RWPE2 (cell line): ENCODE data around the gene OR6A2.
"Not testable (repeated sequence)": the region's sequence is repeated elsewhere in the genome, so short reads cannot be mapped to it uniquely, and the experiment has no call there.

Source experiments
- ATAC-seq: fragments of 200-7000 bp; cut with Tn5 transposase; 3 replicates; pipeline ENCODE4 v1.9.1; 2021; ENCODE audit warnings: low read depth
- DNase-seq: peaks from one replicate; pipeline ENCODE4 v3.0.0-alpha.2; 2020; ENCODE audit warnings: low spot score
- H3K27ac ChIP-seq: fragments of 450-650 bp; 2 replicates; pipeline ENCODE4 v1.5.1; 2017; ENCODE audit warnings: mild to moderate bottlenecking; ENCODE audit not compliant: poor library complexity, severe bottlenecking
- H3K27me3 ChIP-seq: fragments of 250-450 bp; sonication (Bioruptor Pico); 2 replicates; pipeline ENCODE4 v1.5.1; 2021; ENCODE audit warnings: mild to moderate bottlenecking, moderate library complexity; ENCODE audit not compliant: insufficient read depth, poor library complexity, severe bottlenecking
- H3K36me3 ChIP-seq: fragments of 250-450 bp; sonication (Bioruptor Pico); 2 replicates; pipeline ENCODE4 v1.5.1; 2020; ENCODE audit warnings: low read depth, mild to moderate bottlenecking, moderate library complexity
- H3K4me1 ChIP-seq: fragments of 250-450 bp; sonication (Bioruptor Pico); 2 replicates; pipeline ENCODE4 v1.5.1; 2021; ENCODE audit warnings: mild to moderate bottlenecking, moderate library complexity; ENCODE audit not compliant: insufficient read depth, poor library complexity, severe bottlenecking
- H3K4me3 ChIP-seq: fragments of 250-450 bp; sonication (Bioruptor Pico); 2 replicates; pipeline ENCODE4 v1.5.1; 2021; ENCODE audit warnings: mild to moderate bottlenecking, moderate library complexity; ENCODE audit not compliant: severe bottlenecking
- H3K9me3 ChIP-seq: fragments of 250-450 bp; sonication (Bioruptor Pico); 2 replicates; pipeline ENCODE4 v1.5.1; 2021; ENCODE audit warnings: mild to moderate bottlenecking, moderate library complexity; ENCODE audit not compliant: severe bottlenecking
- TF ChIP-seq, protein P1 (sequence below): fragments of 450-650 bp; IDR thresholded peaks from one replicate; pipeline ENCODE4 v1.5.1; 2017; ENCODE audit warnings: mild to moderate bottlenecking, moderate library complexity; ENCODE audit not compliant: poor library complexity, severe bottlenecking

OR6A2 gene

DNA sequence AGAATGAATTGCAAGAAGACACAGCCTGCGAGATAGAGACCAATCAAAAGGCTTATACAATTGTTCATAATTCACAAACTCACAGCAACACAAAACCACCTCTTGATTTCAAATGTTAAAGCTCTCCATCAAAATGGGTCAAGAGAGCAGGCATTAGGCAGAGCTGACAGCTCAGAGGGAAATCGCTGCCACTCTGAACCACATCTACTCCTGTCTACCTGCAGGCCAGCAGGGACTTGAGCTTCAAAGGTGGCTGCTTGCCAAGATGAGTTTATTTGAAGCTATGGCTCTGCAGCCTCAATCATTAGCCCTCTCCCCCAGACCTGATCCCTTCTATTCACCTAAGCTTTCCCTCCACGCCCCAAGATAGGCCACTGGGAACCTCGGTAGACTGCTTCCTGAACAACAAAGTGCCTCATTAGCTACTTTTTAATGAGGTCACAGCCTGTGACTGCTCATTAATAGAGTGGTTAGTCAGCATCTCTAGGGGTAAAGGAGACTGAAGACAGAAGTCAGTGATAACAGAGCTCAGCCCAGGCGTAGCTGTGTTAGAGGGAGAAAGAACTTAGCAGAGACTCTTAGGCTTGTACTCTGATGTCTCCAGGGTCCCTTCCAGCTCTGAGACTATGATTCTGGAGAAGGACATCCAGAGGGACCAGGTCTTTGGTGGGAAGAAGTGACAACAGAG is 24.8 kb upstream of the OR6A2 start:
- Histone ChIP-seq H3K36me3 (no peaks in the 10 kb centered on the region), H3K9me3 (no peaks in the 10 kb centered on the region), H3K27me3 (no peaks in the 10 kb centered on the region), H3K4me1 (no peaks in the 10 kb centered on the region), H3K4me3 (no peak overlapping the region), H3K27ac (no peak overlapping the region)
- ATAC-seq: peak; percentile 25; the same call in 1 of the 3 replicates
- TF ChIP-seq, protein P1, sequence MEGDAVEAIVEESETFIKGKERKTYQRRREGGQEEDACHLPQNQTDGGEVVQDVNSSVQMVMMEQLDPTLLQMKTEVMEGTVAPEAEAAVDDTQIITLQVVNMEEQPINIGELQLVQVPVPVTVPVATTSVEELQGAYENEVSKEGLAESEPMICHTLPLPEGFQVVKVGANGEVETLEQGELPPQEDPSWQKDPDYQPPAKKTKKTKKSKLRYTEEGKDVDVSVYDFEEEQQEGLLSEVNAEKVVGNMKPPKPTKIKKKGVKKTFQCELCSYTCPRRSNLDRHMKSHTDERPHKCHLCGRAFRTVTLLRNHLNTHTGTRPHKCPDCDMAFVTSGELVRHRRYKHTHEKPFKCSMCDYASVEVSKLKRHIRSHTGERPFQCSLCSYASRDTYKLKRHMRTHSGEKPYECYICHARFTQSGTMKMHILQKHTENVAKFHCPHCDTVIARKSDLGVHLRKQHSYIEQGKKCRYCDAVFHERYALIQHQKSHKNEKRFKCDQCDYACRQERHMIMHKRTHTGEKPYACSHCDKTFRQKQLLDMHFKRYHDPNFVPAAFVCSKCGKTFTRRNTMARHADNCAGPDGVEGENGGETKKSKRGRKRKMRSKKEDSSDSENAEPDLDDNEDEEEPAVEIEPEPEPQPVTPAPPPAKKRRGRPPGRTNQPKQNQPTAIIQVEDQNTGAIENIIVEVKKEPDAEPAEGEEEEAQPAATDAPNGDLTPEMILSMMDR: no peak
- no peak for DNase-seq

DNA sequence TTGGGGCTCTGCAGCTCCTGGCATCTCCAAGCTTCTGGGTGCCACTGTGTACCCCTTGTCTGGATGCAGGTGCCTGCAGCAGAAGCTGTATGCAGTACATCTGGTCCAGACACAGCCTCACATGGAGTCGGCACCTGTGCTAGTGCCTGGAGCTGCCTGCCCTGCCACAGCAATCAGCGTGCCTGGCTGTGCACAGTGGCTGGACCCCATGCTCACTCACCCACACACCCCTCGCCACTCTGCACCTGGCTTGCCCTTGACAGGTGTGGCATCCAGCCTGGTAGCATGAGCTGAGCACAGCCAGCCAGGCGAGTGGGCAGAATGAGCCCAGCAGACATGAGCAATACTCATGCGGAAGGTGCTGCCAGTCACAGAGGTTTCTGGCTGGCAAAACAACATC is 19.5 kb upstream of the OR6A2 start:
- DNase-seq: no peak
- Histone ChIP-seq H3K4me1 (no peaks in the 10 kb centered on the region), H3K27me3 (no peaks in the 10 kb centered on the region), H3K27ac (no peak overlapping the region), H3K4me3 (no peak overlapping the region), H3K36me3 (no peaks in the 10 kb centered on the region), H3K9me3 (no peaks in the 10 kb centered on the region)
- TF ChIP-seq, protein P1: no peak
- no peak for ATAC-seq

DNA sequence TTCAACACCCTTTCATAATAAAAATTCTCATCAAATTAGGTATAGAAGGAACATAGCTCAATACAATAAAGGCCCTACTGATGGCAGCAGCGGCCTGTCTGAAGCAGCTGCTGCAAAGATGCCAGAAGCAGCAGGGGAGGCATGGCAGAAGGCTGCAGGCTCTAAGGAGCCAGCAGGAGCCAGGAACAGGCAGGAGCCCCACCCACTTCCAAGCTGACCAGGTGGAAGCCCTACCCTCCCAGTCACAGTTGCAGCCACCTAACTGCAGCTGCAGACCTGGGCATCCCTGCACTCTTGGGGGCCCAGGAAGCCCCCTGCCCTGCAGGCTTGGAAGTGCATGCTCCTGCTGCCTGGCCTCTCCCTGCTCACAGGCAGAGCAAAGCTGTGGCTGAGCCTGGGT is 18.2 kb upstream of the OR6A2 start:
- no peak overlapping the region for H3K27ac ChIP-seq
- no peaks in the 10 kb centered on the region for H3K36me3 ChIP-seq
- H3K9me3 ChIP-seq: no peaks in the 10 kb centered on the region
- TF ChIP-seq, protein P1: no peak
- no peaks in the 10 kb centered on the region for H3K27me3 ChIP-seq
- no peak overlapping the region for H3K4me3 ChIP-seq
- H3K4me1 ChIP-seq: no peaks in the 10 kb centered on the region
- peak; percentile 45; the same call in 1 of the 3 replicates for ATAC-seq
- no peak for DNase-seq

DNA sequence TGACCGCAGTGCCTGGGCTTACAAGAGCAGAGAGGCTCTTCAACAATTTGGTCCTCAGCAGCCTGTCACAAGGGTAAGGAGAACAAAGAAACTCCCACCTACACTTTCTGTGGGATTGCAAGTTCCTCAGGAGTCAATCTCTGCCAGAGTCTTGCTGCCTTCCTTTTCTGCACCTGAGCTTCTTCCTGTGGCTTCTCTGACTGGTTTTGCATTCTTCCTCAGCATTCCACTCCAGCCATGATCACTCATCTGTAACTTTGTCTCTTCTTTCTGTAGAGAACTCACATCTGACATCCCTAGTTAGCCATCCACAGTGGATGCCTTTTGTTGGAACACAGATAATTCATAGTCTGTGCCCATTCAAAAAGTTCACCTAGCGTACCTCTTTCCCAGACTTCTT is 14.2 kb upstream of the OR6A2 start:
- TF ChIP-seq, protein P1: no peak
- DNase-seq (no peak), ATAC-seq (no peak)
- H3K4me1 ChIP-seq: no peaks in the 10 kb centered on the region
- H3K27me3 ChIP-seq: peaks cover 2% of the 10 kb centered on the region
- no peaks in the 10 kb centered on the region for H3K36me3 ChIP-seq
- no peaks in the 10 kb centered on the region for H3K9me3 ChIP-seq
- H3K27ac ChIP-seq: no peak overlapping the region
- H3K4me3 ChIP-seq: no peak overlapping the region

DNA sequence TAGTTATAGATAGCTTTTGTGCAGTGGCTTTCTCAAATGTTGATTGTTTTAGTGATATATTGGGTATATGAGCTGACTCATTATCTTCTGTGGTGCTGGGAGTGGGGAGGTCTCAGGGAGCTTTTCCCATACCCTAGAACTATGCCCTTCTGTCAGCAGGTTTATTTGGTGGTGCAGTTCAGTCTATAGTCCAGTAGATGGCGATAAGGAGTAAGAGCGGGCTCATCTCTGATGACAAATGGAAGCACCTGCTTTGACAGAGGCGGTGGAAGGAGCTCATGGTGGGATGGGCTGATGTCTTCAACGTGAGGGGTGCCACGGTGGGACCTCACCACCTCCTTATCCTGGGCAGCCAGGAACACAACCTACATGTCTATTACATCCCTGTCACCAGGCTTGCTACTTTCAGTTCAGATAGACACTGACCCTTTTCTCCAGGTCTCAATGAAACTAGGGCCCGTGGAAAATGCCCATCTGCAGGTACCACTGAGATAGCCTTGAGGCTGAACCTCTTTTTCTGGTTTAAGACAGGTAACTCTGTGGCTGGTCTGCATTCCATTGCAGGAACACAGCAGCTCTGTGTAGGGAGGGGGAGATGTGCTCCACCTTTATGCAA is 13.0 kb upstream of the OR6A2 start:
- H3K9me3 ChIP-seq: no peaks in the 10 kb centered on the region
- TF ChIP-seq, protein P1: peak; percentile 92
- H3K27me3 ChIP-seq: peaks cover 2% of the 10 kb centered on the region
- H3K27ac ChIP-seq: no peak overlapping the region
- H3K36me3 ChIP-seq: no peaks in the 10 kb centered on the region
- no peak overlapping the region for H3K4me3 ChIP-seq
- H3K4me1 ChIP-seq: no peaks in the 10 kb centered on the region
- DNase-seq: no peak
- ATAC-seq: peak; percentile 61; the same call in 2 of the 3 replicates

DNA sequence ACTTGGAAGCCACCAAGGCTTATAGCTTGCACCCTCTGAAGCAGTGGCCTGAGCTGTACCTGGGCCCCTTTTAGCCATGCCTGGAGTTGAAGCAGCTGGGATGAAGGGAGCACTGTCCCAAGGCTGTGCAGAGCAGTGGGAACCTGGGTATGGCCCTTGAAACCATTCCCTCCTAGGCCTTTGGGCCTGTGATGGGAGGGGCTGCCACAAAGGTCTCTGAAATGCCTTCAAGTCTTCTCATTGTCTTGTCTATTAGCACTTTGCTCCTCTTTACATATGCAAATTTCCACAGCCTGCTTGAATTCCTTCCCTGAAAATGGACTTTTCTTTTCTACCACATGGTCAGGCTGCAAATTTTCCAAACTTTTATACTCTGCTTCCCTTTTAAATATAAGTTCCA is 1.6 kb upstream of the OR6A2 start:
- not testable (repeated sequence) for H3K9me3 ChIP-seq, H3K36me3 ChIP-seq, H3K27ac ChIP-seq, H3K27me3 ChIP-seq, ATAC-seq, DNase-seq, H3K4me3 ChIP-seq, H3K4me1 ChIP-seq
